Measurements from ENCODE around the gene MYMK. TPM values are rescaled to one million over a fixed set of nuclear protein-coding genes. Genes with fewer than 3 reads are reported as not detected.
A peak's percentile ranks its signal among the peaks of the same experiment; 100 is the strongest.

Gene MYMK
- total RNA-seq, 2 experiments from 2014 or later, result not detected

- ChIA-PET POLR2A (no interaction called here), CTCF (interaction anchor here (0.7 to 2.4 kb wide), 9 partner anchors 10 to 209 kb away, joined by 3 to 15 read pairs (median 3); no protein-coding TSS in a partner anchor)
- DNase-seq (peak; percentile 24), ATAC-seq (no peak)
- Mint-ChIP-seq H3K36me3 (ENCODE audit: low read depth) (no peaks in the 10 kb centered on the region), H3K9me3 (no peaks in the 10 kb centered on the region), H3K4me3 (no peak overlapping the region), H3K27me3 (peaks cover 5% of the 10 kb centered on the region), H3K4me1 (ENCODE audit: low read depth) (peaks cover 12% of the 10 kb centered on the region), H3K27ac (no peak overlapping the region)
- no peak for TF ChIP-seq CTCF (IDR thresholded peaks at IDR 0.05)
- intact Hi-C loops (cut with micrococcal nuclease), result loop anchor here (10.0 kb wide), 1 partner anchor 191 kb away; no protein-coding TSS in a partner anchor
Measured at GRCh38 chr9:133533857-133534256, 9.1 kb upstream of the MYMK start.

- no peaks in the 10 kb centered on the region for H3K9me3 Mint-ChIP-seq
- DNase-seq, result peak; percentile 87
- ChIA-PET POLR2A (no interaction called here), CTCF (interaction anchor here (0.7 to 2.4 kb wide), 9 partner anchors 10 to 210 kb away, joined by 3 to 15 read pairs (median 3); no protein-coding TSS in a partner anchor)
- no peak overlapping the region for H3K27ac Mint-ChIP-seq
- peak; percentile 55 for TF ChIP-seq CTCF (IDR thresholded peaks at IDR 0.05)
- H3K36me3 Mint-ChIP-seq (ENCODE audit: low read depth), result no peaks in the 10 kb centered on the region
- peak; percentile 85 for ATAC-seq
- intact Hi-C loops (cut with micrococcal nuclease), result loop anchor here (10.0 kb wide), 1 partner anchor 192 kb away; no protein-coding TSS in a partner anchor
- peaks cover 5% of the 10 kb centered on the region for H3K27me3 Mint-ChIP-seq
- H3K4me1 Mint-ChIP-seq (ENCODE audit: low read depth), result peaks cover 12% of the 10 kb centered on the region
- no peak overlapping the region for H3K4me3 Mint-ChIP-seq
Measured at GRCh38 chr9:133532937-133533668, 8.3 kb upstream of the MYMK start.

- ChIA-PET CTCF (interaction anchor here (1.4 kb wide), 1 partner anchor 207 kb away, joined by 4 read pairs; the partner anchor contains the start of gene SARDH), POLR2A (no interaction called here)
- DNase-seq (no peak), ATAC-seq (no peak)
- Mint-ChIP-seq H3K36me3 (ENCODE audit: low read depth) (no peaks in the 10 kb centered on the region), H3K4me3 (no peak overlapping the region), H3K9me3 (no peaks in the 10 kb centered on the region), H3K4me1 (ENCODE audit: low read depth) (peaks cover 17% of the 10 kb centered on the region), H3K27ac (no peak overlapping the region), H3K27me3 (peaks cover 5% of the 10 kb centered on the region)
- intact Hi-C loops (cut with micrococcal nuclease), result loop anchor here (10.0 kb wide), 1 partner anchor 194 kb away; no protein-coding TSS in a partner anchor
- no peak for TF ChIP-seq CTCF (IDR thresholded peaks at IDR 0.05)
Measured at GRCh38 chr9:133531293-133531692, 6.5 kb upstream of the MYMK start.

- POLR2A ChIA-PET, result no interaction called here
- intact Hi-C loops (cut with micrococcal nuclease), result loop anchor here (10.0 kb wide), 1 partner anchor 195 kb away; no protein-coding TSS in a partner anchor
- no peak overlapping the region for H3K4me3 Mint-ChIP-seq
Measured at GRCh38 chr9:133529874-133530273, 5.1 kb upstream of the MYMK start.

More at GRCh38 chr9:133529874-133530273, 5.1 kb upstream of the MYMK start:
- no peaks in the 10 kb centered on the region for H3K36me3 Mint-ChIP-seq (ENCODE audit: low read depth)
- no peak for ATAC-seq
- H3K9me3 Mint-ChIP-seq, result no peaks in the 10 kb centered on the region
- peaks cover 3% of the 10 kb centered on the region for H3K27me3 Mint-ChIP-seq
- CTCF ChIA-PET, result interaction anchor here (1.4 kb wide), 1 partner anchor 209 kb away, joined by 4 read pairs; the partner anchor contains the start of gene SARDH
- peaks cover 17% of the 10 kb centered on the region for H3K4me1 Mint-ChIP-seq (ENCODE audit: low read depth)
- no peak for TF ChIP-seq CTCF (IDR thresholded peaks at IDR 0.05)
- no peak for DNase-seq
- no peak overlapping the region for H3K27ac Mint-ChIP-seq
